Caco-2 (cell line): ENCODE measurements around the gene KRTAP12-3. TPM values are rescaled to one million over a fixed set of nuclear protein-coding genes. Genes with fewer than 3 reads are reported as not detected.

ENCODE experiments used
- BruUV-seq: library from RNA; stranded (reverse); fragments of 400-500 nt; replicated peaks from 2 replicates; lab custom pipeline; 2021; lab: Mats Ljungman, UMichigan
- CTCF ChIA-PET: fragments of 300-600 bp; sonication (Branson Sonifier 250); formaldehyde crosslinking; loops from one replicate; lab custom pipeline; 2022; ENCODE audit warnings: antibody characterized with exemption; lab: Charles Lee
- POLR2A ChIA-PET: fragments of 300-600 bp; sonication (Branson Sonifier 250); formaldehyde crosslinking; loops from one replicate; lab custom pipeline; 2022; ENCODE audit warnings: antibody characterized with exemption; lab: Charles Lee
- DNase-seq, 2 experiments: peaks; one replicate each; pipeline versions ENCODE4 v3.0.0 to v3.0.0-alpha.2; 2020 to 2022
- H3K27me3 ChIP-seq: replicated peaks from 2 replicates; pipeline ENCODE4 v1.6.0; 2011; ENCODE audit warnings: low read length; ENCODE audit not compliant: control insufficient read depth, insufficient read depth
- H3K36me3 ChIP-seq: 2 replicates; pipeline ENCODE4 v1.5.1; 2011; ENCODE audit warnings: low read length; ENCODE audit not compliant: control insufficient read depth, insufficient read depth
- H3K4me1 ChIP-seq: fragments of 250-450 bp; sonication (Bioruptor Pico); 2 replicates; pipeline ENCODE4 v1.5.1; 2020; ENCODE audit warnings: mild to moderate bottlenecking
- H3K4me3 ChIP-seq: 2 replicates; pipeline ENCODE4 v1.5.1; 2011; ENCODE audit warnings: low read depth, mild to moderate bottlenecking, control low read depth, low read length
- H3K9me3 ChIP-seq: fragments of 250-450 bp; sonication (Bioruptor Pico); 2 replicates; pipeline ENCODE4 v1.5.1; 2020; ENCODE audit warnings: mild to moderate bottlenecking, moderate library complexity
- H3K27ac Mint-ChIP-seq: one replicate; pipeline ENCODE4 v1.8.0; 2022; ENCODE audit warnings: mixed read lengths; ENCODE audit not compliant: unreplicated experiment
- H3K27me3 Mint-ChIP-seq: one replicate; pipeline ENCODE4 v1.8.0; 2022; ENCODE audit warnings: mixed read lengths; ENCODE audit not compliant: insufficient read depth, unreplicated experiment
- H3K36me3 Mint-ChIP-seq: one replicate; pipeline ENCODE4 v1.8.0; 2022; ENCODE audit warnings: mild to moderate bottlenecking, mixed read lengths; ENCODE audit not compliant: insufficient read depth, unreplicated experiment
- H3K4me1 Mint-ChIP-seq: one replicate; pipeline ENCODE4 v1.8.0; 2022; ENCODE audit warnings: low read depth, mixed read lengths; ENCODE audit not compliant: unreplicated experiment
- H3K4me3 Mint-ChIP-seq: one replicate; pipeline ENCODE4 v1.8.0; 2022; ENCODE audit warnings: mild to moderate bottlenecking, moderate library complexity, mixed read lengths; ENCODE audit not compliant: unreplicated experiment
- H3K9me3 Mint-ChIP-seq: one replicate; pipeline ENCODE4 v1.8.0; 2022; ENCODE audit warnings: mixed read lengths; ENCODE audit not compliant: unreplicated experiment
- intact Hi-C: fragments of 100-400 bp; cut with micrococcal nuclease; formaldehyde crosslinking; loops from one replicate; pipeline ENCODE4 v1.10.0; 2022; ENCODE audit not compliant: unreplicated experiment
- total RNA-seq: library from RNA; stranded (reverse); gene quantifications from 2 replicates; pipeline ENCODE4 v1.2.3, GENCODE V29; 2022
- TF ChIP-seq, protein P1 (sequence below), 2 experiments: fragments of 200-600 bp in 1 of 2; IDR thresholded peaks; 1 replicate in 1 of 2; 2 replicates in 1 of 2; pipeline versions ENCODE4 v1.5.1 to v1.8.0; 2011 to 2022; ENCODE audit warnings: antibody characterized with exemption in 1 of 2, control low read depth in 1 of 2, inconsistent platforms in 1 of 2, low read depth in 1 of 2, low read length in 1 of 2, mild to moderate bottlenecking in 1 of 2, moderate library complexity in 1 of 2; ENCODE audit not compliant: insufficient read depth in 1 of 2, severe bottlenecking in 1 of 2, unreplicated experiment in 1 of 2

The KRTAP12-3 gene
- total RNA-seq, 1 experiment from 2014 or later, result not detected

DNA sequence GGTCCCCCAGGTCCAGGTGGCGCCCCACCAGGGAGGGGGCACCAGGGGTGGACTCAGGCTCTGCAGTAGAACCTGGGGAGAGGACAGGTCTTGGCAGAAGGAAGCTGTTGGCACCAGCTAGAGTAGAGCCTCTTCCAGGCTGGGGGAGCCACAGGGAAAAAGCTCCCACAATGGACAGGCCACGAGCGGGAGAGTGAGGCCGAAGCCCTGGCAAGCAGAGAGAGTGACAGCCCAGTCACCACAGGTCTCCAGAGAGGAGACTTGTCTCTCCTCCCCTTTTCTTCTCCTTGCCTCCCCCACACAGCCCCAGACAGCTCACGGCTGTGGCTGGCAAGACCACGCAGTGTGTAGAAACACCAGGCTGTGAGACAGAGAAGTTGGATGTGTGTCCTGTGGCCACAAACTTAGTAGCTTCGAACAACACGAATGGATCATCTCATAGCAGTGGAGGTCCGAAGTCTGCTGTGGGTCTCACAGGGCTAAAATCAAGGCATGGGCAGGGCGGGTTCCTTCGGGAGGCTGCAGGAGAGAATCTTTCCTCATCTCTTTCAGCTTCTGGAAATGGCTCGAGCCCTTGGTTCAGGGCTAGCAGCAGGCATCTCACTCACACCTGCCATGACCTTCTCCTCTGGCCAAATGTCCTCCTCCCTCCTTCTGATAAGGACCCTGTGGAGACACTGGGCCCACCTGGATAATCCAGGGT, 6.6 kb upstream of the KRTAP12-3 start:
- Mint-ChIP-seq H3K27me3 (no peaks in the 10 kb centered on the region), H3K27ac (no peak overlapping the region), H3K9me3 (peaks cover 6% of the 10 kb centered on the region), H3K36me3 (no peaks in the 10 kb centered on the region), H3K4me1 (no peaks in the 10 kb centered on the region), H3K4me3 (no peak overlapping the region)
- CTCF ChIA-PET, result interaction anchor here (0.7 kb wide), 1 partner anchor 85 kb away, joined by 5 read pairs; no protein-coding TSS in a partner anchor
- BruUV-seq, result no TSS peak
- DNase-seq, result no peak
- H3K4me3 ChIP-seq, result no peak overlapping the region
- intact Hi-C loops, result no loop called here
- H3K4me1 ChIP-seq, result no peaks in the 10 kb centered on the region
- no peaks in the 10 kb centered on the region for H3K36me3 ChIP-seq
- POLR2A ChIA-PET, result no interaction called here
- no peaks in the 10 kb centered on the region for H3K9me3 ChIP-seq
- TF ChIP-seq, protein P1, sequence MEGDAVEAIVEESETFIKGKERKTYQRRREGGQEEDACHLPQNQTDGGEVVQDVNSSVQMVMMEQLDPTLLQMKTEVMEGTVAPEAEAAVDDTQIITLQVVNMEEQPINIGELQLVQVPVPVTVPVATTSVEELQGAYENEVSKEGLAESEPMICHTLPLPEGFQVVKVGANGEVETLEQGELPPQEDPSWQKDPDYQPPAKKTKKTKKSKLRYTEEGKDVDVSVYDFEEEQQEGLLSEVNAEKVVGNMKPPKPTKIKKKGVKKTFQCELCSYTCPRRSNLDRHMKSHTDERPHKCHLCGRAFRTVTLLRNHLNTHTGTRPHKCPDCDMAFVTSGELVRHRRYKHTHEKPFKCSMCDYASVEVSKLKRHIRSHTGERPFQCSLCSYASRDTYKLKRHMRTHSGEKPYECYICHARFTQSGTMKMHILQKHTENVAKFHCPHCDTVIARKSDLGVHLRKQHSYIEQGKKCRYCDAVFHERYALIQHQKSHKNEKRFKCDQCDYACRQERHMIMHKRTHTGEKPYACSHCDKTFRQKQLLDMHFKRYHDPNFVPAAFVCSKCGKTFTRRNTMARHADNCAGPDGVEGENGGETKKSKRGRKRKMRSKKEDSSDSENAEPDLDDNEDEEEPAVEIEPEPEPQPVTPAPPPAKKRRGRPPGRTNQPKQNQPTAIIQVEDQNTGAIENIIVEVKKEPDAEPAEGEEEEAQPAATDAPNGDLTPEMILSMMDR (IDR thresholded peaks at IDR 0.05; ENCODE audit: insufficient read depth in 1 of 2, low read depth in 1 of 2, low read length in 1 of 2, severe bottlenecking in 1 of 2, unreplicated experiment in 1 of 2), result no peak
- no peaks in the 10 kb centered on the region for H3K27me3 ChIP-seq

GRCh38 chr21:44653123-44653522, 4.6 kb upstream of the KRTAP12-3 start:
- ChIA-PET POLR2A (no interaction called here), CTCF (interaction anchor here (0.8 kb wide), 1 partner anchor 143 kb away, joined by 3 read pairs; no protein-coding TSS in a partner anchor)
- Mint-ChIP-seq H3K27ac (no peak overlapping the region), H3K36me3 (no peaks in the 10 kb centered on the region), H3K27me3 (no peaks in the 10 kb centered on the region), H3K9me3 (no peaks in the 10 kb centered on the region), H3K4me1 (no peaks in the 10 kb centered on the region), H3K4me3 (no peak overlapping the region)
- no TSS peak for BruUV-seq
- no peaks in the 10 kb centered on the region for H3K9me3 ChIP-seq
- intact Hi-C loops, result no loop called here
- H3K4me3 ChIP-seq, result no peak overlapping the region
- peak in 1 of 2 experiments; percentile 5 for DNase-seq
- no peaks in the 10 kb centered on the region for H3K4me1 ChIP-seq
- TF ChIP-seq, protein P1 (IDR thresholded peaks at IDR 0.05; ENCODE audit: insufficient read depth in 1 of 2, low read depth in 1 of 2, low read length in 1 of 2, severe bottlenecking in 1 of 2, unreplicated experiment in 1 of 2), result no peak
- H3K27me3 ChIP-seq, result no peaks in the 10 kb centered on the region
- no peaks in the 10 kb centered on the region for H3K36me3 ChIP-seq

GRCh38 chr21:44653656-44654575, 3.8 kb upstream of the KRTAP12-3 start:
- H3K36me3 ChIP-seq, result no peaks in the 10 kb centered on the region
- Mint-ChIP-seq H3K4me3 (no peak overlapping the region), H3K36me3 (no peaks in the 10 kb centered on the region), H3K27ac (no peak overlapping the region), H3K9me3 (no peaks in the 10 kb centered on the region), H3K27me3 (peaks cover 3% of the 10 kb centered on the region), H3K4me1 (no peaks in the 10 kb centered on the region)
- no TSS peak for BruUV-seq
- no peak for DNase-seq
- ChIA-PET CTCF (interaction anchor here (0.8 kb wide), 1 partner anchor 144 kb away, joined by 3 read pairs; no protein-coding TSS in a partner anchor), POLR2A (no interaction called here)
- no peaks in the 10 kb centered on the region for H3K27me3 ChIP-seq
- no peak overlapping the region for H3K4me3 ChIP-seq
- H3K9me3 ChIP-seq, result no peaks in the 10 kb centered on the region
- TF ChIP-seq, protein P1 (IDR thresholded peaks at IDR 0.05; ENCODE audit: insufficient read depth in 1 of 2, low read depth in 1 of 2, low read length in 1 of 2, severe bottlenecking in 1 of 2, unreplicated experiment in 1 of 2), result no peak
- intact Hi-C loops, result no loop called here
- H3K4me1 ChIP-seq, result no peaks in the 10 kb centered on the region
